ENCODE results near the gene RAB17.

DNA sequence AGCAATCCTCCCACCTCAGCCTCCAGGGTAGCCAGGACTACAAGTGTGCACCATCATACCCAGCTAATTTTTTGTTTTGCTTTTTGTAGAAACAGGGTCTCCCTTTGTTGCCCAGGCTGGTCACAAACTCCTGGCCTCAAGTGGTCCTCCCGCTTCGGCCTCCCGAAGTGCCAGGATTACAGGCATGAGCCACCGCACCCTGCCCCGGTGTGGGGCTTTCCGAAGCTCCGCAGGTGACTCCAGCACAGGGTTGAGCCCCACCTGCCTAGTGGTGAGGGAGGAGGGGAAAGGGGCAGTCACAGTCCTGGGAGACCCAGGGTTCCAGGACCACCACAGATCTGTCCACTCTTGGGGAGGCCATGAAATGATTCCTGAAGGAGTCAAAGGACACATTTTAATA, 19.0 kb downstream of the RAB17 start:
- TF ChIP-seq, protein P1, sequence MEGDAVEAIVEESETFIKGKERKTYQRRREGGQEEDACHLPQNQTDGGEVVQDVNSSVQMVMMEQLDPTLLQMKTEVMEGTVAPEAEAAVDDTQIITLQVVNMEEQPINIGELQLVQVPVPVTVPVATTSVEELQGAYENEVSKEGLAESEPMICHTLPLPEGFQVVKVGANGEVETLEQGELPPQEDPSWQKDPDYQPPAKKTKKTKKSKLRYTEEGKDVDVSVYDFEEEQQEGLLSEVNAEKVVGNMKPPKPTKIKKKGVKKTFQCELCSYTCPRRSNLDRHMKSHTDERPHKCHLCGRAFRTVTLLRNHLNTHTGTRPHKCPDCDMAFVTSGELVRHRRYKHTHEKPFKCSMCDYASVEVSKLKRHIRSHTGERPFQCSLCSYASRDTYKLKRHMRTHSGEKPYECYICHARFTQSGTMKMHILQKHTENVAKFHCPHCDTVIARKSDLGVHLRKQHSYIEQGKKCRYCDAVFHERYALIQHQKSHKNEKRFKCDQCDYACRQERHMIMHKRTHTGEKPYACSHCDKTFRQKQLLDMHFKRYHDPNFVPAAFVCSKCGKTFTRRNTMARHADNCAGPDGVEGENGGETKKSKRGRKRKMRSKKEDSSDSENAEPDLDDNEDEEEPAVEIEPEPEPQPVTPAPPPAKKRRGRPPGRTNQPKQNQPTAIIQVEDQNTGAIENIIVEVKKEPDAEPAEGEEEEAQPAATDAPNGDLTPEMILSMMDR (IDR thresholded peaks at IDR 0.05): no peak
- no peak for TF ChIP-seq POLR2A (IDR thresholded peaks at IDR 0.05)

Measured in uterus (tissue), 2 donors.